Measurements from ENCODE around the gene PCNA.

GRCh38 chr20:5122873-5123260, 3.1 kb upstream of the PCNA start:
- TF ChIP-seq CTCF (conservative IDR thresholded peaks at IDR 0.05; ENCODE audit: low read depth in 2 of 2), result no peak
- no peak for TF ChIP-seq POLR2AphosphoS5 (IDR thresholded peaks at IDR 0.05; ENCODE audit: low read depth)
- no peak for TF ChIP-seq EZH2 (IDR thresholded peaks at IDR 0.05; ENCODE audit: low read depth, unreplicated experiment)
- TF ChIP-seq ETS1 (IDR thresholded peaks at IDR 0.05), result no peak
- no peak for TF ChIP-seq REST (IDR thresholded peaks at IDR 0.05; ENCODE audit: unreplicated experiment)
- no peak for TF ChIP-seq JUNB (IDR thresholded peaks at IDR 0.05; ENCODE audit: unreplicated experiment)
- no peak for TF ChIP-seq EZH2phosphoT487 (IDR thresholded peaks at IDR 0.05; ENCODE audit: unreplicated experiment)
- no peak for TF ChIP-seq ZNF462 (CRISPR knock-in tag; IDR thresholded peaks at IDR 0.05)
- no peak for TF ChIP-seq CREB1 (CRISPR knock-in tag; IDR thresholded peaks at IDR 0.05; ENCODE audit: low read depth)
- no peak for TF ChIP-seq NANOG (IDR thresholded peaks at IDR 0.05; ENCODE audit: borderline replicate concordance)
